Thymus (tissue), 11 donors: ENCODE data around the gene TP53BP2. TPM values are rescaled to one million over a fixed set of nuclear protein-coding genes. Genes with fewer than 3 reads are reported as not detected.
"Not testable (repeated sequence)": the region's sequence is repeated elsewhere in the genome, so short reads cannot be mapped to it uniquely, and the experiment has no call there.

Experiments
- DNase-seq, 9 donors: peaks; one replicate each; pipeline ENCODE4 v3.0.0-alpha.2; 2013; ENCODE audit warnings: low spot score in 9 of 9, low read depth in 6 of 9, missing footprints in 1 of 9
- H3K27ac ChIP-seq, 2 donors: one replicate each; pipeline ENCODE4 v1.5.1; 2013; ENCODE audit warnings: control low read depth in 1 of 2, low read depth in 1 of 2, low read length in 1 of 2, mild to moderate bottlenecking in 1 of 2, moderate library complexity in 1 of 2
- H3K27me3 ChIP-seq, 2 donors: one replicate each; pipeline ENCODE4 v1.5.1; 2013; ENCODE audit warnings: low read length in 1 of 2; ENCODE audit not compliant: control insufficient read depth in 2 of 2, insufficient read depth in 1 of 2
- H3K36me3 ChIP-seq, 2 donors: one replicate each; pipeline ENCODE4 v1.5.1; 2013; ENCODE audit warnings: low read length in 1 of 2, mild to moderate bottlenecking in 1 of 2, moderate library complexity in 1 of 2; ENCODE audit not compliant: control insufficient read depth in 2 of 2, insufficient read depth in 2 of 2
- H3K4me1 ChIP-seq, 2 donors: one replicate each; pipeline ENCODE4 v1.5.1; 2013; ENCODE audit warnings: low read length in 2 of 2; ENCODE audit not compliant: control insufficient read depth in 2 of 2, insufficient read depth in 2 of 2
- H3K4me3 ChIP-seq, 2 donors: one replicate each; pipeline ENCODE4 v1.5.1; 2013; ENCODE audit warnings: low read length in 2 of 2, control low read depth in 1 of 2, mild to moderate bottlenecking in 1 of 2
- H3K9me3 ChIP-seq, 2 donors: one replicate each; pipeline ENCODE4 v1.5.1; 2013; ENCODE audit warnings: low read length in 1 of 2, mild to moderate bottlenecking in 1 of 2; ENCODE audit not compliant: control insufficient read depth in 2 of 2, insufficient read depth in 1 of 2
- WGBS: extraction: QIAGEN DNeasy Blood & Tissue Kit; methylation state at CpG from one replicate; pipeline ENCODE4 v1.1.7; 2013; 5-methylcytosine and 5-hydroxymethylcytosine counted together
- polyA plus RNA-seq: library from polyadenylated mRNA; stranded (reverse); fragments of 200-250 nt; gene quantifications from one replicate; pipeline ENCODE4 v1.2.3, GENCODE V29; 2013
- total RNA-seq: library from RNA; stranded (reverse); fragments of 120-200 nt; gene quantifications from one replicate; pipeline ENCODE4 v1.2.4, GENCODE V29; 2013
- donor health status: healthy.

TP53BP2 gene
- total and polyA plus RNA-seq, 2 donors, result 15.2 to 23.3 TPM

DNA sequence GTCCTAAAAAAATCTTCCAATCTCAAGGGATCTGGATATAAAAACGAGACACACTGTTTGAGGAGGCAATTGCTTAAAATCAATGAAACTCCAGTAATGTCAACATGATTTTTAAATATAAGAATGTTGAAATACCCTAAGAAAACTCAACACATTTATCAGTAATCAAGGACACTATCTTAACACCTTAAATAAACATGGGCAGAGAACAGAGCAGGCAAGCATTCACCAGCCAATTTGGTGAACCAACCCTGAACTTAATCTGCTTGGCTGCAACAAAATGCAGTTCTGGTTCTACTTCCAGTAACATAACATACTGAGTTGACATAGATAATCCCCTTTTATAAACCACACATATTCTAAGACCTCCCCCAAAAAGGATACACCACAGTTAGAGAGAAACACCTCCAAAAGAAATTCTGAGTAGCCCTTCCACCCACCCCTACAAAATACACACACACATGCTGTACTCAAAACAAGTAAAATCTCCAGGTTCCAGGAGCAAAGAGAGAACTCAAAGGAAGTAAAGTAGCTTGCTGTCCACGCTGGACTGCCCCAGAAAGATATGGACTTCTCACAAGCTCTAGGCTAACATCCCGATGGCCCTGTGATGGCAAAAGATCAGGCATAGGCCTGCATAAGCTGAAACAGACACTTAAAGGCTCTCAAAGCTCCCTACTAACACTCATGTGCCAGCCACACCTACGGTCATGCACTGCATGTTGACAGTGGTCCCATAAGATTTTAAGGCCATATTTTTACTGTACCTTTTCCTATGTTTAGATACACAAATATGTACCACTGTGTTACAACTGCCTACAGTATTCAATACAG is 30.5 kb downstream of the TP53BP2 start:
- Histone ChIP-seq H3K4me1 (peaks cover 0 to 3% of the 10 kb centered on the region in 2 donors), H3K9me3 (peaks cover 0 to 4% of the 10 kb centered on the region in 2 donors), H3K4me3 (no peak overlapping the region), H3K27ac (no peak overlapping the region), H3K36me3 (peaks cover 23 to 37% of the 10 kb centered on the region in 2 donors), H3K27me3 (no peaks in the 10 kb centered on the region)
- 94% methylated on average over 4 of the region's 4 CpGs for WGBS
- DNase-seq, result no peak

DNA sequence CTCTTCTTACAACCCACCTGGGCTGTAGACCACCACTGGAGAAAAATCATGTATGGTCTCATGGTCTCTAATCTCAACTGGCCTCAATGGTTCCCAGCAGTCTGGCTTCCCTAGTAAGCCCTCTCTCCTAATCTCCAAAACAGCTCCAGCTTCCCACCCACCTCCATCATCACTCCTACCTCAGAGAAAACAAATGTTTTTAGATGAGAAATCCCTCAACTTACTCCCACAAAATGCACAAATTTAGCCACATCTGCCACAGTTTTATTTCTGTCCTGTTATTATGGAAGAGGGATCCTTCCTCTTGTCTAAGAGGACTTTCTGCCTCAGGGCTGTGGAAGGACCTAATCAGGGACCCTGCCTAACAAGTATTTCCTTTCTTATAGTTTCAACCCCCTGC is 32.1 kb downstream of the TP53BP2 start:
- no peaks in the 10 kb centered on the region for H3K27me3 ChIP-seq
- no peak for DNase-seq
- H3K9me3 ChIP-seq, result peaks cover 0 to 4% of the 10 kb centered on the region in 2 donors
- H3K27ac ChIP-seq, result no peak overlapping the region
- peaks cover 23 to 33% of the 10 kb centered on the region in 2 donors for H3K36me3 ChIP-seq
- H3K4me1 ChIP-seq, result peaks cover 0 to 3% of the 10 kb centered on the region in 2 donors
- H3K4me3 ChIP-seq, result no peak overlapping the region

DNA sequence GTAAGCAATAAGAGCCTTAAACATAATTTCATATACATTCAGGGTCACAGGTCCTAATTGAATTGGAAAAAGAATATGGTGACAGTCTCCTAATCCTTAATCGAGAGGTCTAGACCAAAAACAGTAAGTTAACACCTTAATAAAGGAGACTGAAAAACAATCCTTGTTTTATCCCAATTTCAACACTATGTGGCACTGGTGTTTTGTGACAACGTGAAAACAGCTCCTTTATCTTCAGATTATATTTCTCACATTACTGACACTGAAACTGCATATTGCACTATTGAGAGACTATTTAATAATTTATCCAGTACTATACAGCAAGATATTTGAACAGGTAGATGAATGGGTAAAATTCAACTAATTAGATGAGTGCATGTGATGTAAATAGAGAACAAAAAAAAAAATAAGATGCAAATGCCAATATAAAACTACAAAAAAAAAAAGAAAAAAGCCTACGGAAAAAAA is 34.1 kb downstream of the TP53BP2 start:
- peak in 3 of 9 donors; percentile 17 to 53 (median 21) for DNase-seq
- 66% methylated on average over 3 of the region's 3 CpGs for WGBS
- Histone ChIP-seq H3K9me3 (peaks cover 0 to 4% of the 10 kb centered on the region in 2 donors), H3K4me3 (no peak overlapping the region), H3K27me3 (no peaks in the 10 kb centered on the region), H3K27ac (no peak overlapping the region), H3K36me3 (peaks cover 23 to 40% of the 10 kb centered on the region in 2 donors), H3K4me1 (peaks cover 0 to 3% of the 10 kb centered on the region in 2 donors)

DNA sequence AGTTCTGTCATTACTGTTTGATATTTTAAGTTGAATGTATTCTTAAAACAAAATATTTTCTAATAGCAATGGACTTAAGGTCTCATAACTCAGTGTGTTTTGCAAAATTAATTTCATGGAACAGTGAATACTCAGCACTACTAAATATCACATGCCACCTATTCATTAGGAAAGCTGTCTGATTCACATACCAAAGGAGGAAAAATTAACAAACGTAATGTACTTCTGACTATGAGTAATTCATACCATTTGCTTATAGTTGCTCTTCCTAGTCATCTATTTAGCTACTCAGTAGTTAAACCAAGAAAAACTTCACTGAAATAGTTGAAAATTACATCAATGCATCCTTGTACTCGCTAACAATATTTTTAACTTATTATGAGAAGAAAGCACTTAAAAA is 35.2 kb downstream of the TP53BP2 start:
- no peak for DNase-seq
- Histone ChIP-seq H3K27ac (no peak overlapping the region), H3K4me1 (peaks cover 0 to 3% of the 10 kb centered on the region in 2 donors), H3K36me3 (peaks cover 23 to 51% of the 10 kb centered on the region in 2 donors), H3K9me3 (peaks cover 0 to 4% of the 10 kb centered on the region in 2 donors), H3K27me3 (no peaks in the 10 kb centered on the region), H3K4me3 (no peak overlapping the region)
- 99% methylated on average over 2 of the region's 2 CpGs for WGBS

DNA sequence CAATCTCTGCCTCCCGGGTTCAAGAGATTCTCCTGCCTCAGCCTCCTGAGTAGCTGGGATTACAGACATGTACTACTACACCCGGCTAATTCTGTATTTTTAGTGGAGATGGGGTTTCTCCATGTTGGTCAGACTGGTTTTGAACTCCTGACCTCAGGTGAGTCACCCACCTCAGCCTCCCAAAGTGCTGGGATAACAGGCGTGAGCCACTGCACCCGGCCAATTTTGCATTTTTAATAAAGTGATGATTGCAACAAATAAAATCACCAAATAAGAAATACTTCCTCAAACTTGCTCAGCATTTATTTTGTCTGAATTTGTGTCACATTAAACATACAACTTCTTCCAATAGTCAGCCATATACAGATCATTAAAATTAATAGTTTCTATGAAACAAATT is 35.8 kb downstream of the TP53BP2 start:
- not testable (repeated sequence) for H3K27me3 ChIP-seq, H3K27ac ChIP-seq, DNase-seq, H3K9me3 ChIP-seq, H3K4me1 ChIP-seq, H3K4me3 ChIP-seq
- 84% methylated on average over 4 of the region's 4 CpGs for WGBS
- peaks cover 23 to 53% of the 10 kb centered on the region in 2 donors for H3K36me3 ChIP-seq

DNA sequence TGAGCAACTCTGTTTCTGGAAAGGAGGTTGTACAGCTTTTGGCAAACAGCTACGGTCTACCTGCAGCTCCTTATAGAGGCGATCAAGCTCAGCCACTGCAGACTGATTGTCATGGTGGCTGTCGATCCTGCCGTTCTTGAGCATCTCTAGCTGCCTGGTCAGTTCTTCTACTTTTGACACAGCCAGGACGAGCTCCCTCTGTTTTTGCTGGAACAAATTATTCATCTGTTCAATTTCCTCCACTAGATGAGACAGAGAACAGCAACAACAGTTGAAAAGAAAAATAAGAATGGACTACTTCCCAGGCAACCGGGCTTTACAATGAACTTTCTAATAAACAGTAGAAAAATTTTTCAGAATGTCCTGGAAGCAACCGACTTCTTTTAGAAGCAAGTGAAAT is 42.5 kb downstream of the TP53BP2 start:
- Histone ChIP-seq H3K4me1 (no peaks in the 10 kb centered on the region), H3K36me3 (peaks cover 23 to 68% of the 10 kb centered on the region in 2 donors), H3K4me3 (no peak overlapping the region), H3K27ac (no peak overlapping the region), H3K9me3 (no peaks in the 10 kb centered on the region), H3K27me3 (no peaks in the 10 kb centered on the region)
- DNase-seq, result no peak
- 98% methylated on average over 7 of the region's 7 CpGs for WGBS

DNA sequence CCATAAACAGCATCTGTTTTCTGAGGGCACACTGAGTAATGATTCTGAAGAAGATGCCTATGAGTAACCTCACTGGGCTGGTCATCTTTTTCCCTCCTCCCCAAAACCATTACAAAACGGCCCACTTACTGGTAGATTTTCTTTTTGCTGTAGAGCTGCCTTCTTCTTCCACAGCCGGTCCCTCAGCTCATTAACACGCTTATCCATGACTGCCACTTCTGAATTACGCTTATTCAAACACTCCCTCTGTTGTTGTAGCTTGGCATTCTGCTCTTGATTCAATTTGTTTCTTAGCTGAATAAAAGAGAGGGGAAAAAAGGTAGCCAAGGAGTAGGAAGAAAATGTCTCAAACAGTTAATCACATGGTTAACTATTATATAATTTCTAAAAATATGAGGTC is 43.1 kb downstream of the TP53BP2 start:
- Histone ChIP-seq H3K4me3 (no peak overlapping the region), H3K27ac (no peak overlapping the region), H3K27me3 (no peaks in the 10 kb centered on the region), H3K9me3 (no peaks in the 10 kb centered on the region), H3K36me3 (peaks cover 29 to 71% of the 10 kb centered on the region in 2 donors), H3K4me1 (no peaks in the 10 kb centered on the region)
- over 99% methylated on average over 4 of the region's 4 CpGs for WGBS
- no peak for DNase-seq

DNA sequence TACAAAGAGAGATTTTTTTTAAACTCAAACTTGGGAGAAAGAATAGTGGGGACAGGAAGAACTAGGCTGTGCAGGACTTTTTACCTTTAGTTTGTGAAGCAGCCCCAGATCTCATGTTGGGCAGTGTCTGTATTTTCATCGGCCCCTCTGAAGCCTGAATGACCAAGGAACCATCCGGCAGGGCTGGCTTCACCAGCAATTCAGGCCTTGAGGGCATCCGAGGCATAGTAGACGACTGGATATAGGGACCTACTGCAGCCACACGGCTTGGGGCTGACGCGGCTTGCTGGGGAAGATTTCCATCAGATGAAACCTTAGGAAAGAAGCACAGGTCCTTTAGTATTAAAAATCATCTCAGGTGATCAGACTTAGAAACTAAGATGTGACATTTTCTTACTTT is 43.7 kb downstream of the TP53BP2 start:
- Histone ChIP-seq H3K27ac (no peak overlapping the region), H3K9me3 (no peaks in the 10 kb centered on the region), H3K4me1 (no peaks in the 10 kb centered on the region), H3K36me3 (peaks cover 30 to 76% of the 10 kb centered on the region in 2 donors), H3K4me3 (no peak overlapping the region), H3K27me3 (no peaks in the 10 kb centered on the region)
- DNase-seq, result no peak
- whole genome bisulfite sequencing, result 99% methylated on average over 7 of the region's 7 CpGs

DNA sequence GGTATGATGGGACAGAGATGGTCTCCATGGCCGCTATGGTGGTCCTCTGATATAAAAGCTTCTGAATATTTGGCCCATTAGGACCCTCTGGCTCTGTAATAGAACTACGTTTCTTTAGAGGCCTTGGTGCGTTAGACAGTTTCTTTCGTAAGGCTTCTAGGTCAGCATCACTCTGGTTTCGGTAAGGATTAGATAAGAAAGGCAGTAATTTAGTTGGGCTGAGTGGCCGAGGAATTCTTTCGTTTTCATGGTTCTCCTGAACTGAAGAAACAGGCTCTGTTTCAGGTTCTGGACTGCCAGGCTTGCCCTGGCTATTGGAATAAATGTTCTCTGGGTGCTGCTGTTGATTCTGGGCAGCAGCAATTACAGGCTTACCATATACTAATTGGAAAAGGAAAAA is 49.5 kb downstream of the TP53BP2 start:
- H3K27ac ChIP-seq, result no peak overlapping the region
- DNase-seq, result no peak
- 99% methylated on average over 7 of the region's 7 CpGs for WGBS
- no peaks in the 10 kb centered on the region for H3K27me3 ChIP-seq
- peaks cover 24 to 55% of the 10 kb centered on the region in 2 donors for H3K36me3 ChIP-seq
- no peaks in the 10 kb centered on the region for H3K4me1 ChIP-seq
- no peaks in the 10 kb centered on the region for H3K9me3 ChIP-seq
- H3K4me3 ChIP-seq, result no peak overlapping the region
